Omental fat pad (tissue), 4 donors: ENCODE measurements around the gene FAM186B. TPM values are rescaled to one million over a fixed set of nuclear protein-coding genes. Genes with fewer than 3 reads are reported as not detected.

Source experiments
- ATAC-seq: fragments of 150-250 bp; one replicate; pipeline ENCODE4 v1.9.1; 2016; ENCODE audit warnings: mild to moderate bottlenecking, moderate library complexity; ENCODE audit not compliant: low FRiP score
- DNase-seq: peaks from one replicate; pipeline ENCODE4 v3.0.0-alpha.2; 2019; ENCODE audit warnings: low spot score
- total RNA-seq, 4 donors: library from RNA; depleted of rRNA; stranded (reverse); fragments of >200 nt; gene quantifications; one replicate each; pipeline ENCODE4 v1.1.0, GENCODE V29; 2016
- TF ChIP-seq, protein P1 (sequence below), 3 donors: fragments of 450-650 bp; IDR thresholded peaks; one replicate each; pipeline ENCODE4 v1.5.1; 2016 to 2017; ENCODE audit warnings: antibody characterized with exemption in 3 of 3, mild to moderate bottlenecking in 3 of 3, moderate library complexity in 2 of 3

The FAM186B gene
- total RNA-seq, 4 donors from 2014 or later: 0.25 to 0.84 (median 0.48) TPM; not detected in 1

- TF ChIP-seq, protein P1, sequence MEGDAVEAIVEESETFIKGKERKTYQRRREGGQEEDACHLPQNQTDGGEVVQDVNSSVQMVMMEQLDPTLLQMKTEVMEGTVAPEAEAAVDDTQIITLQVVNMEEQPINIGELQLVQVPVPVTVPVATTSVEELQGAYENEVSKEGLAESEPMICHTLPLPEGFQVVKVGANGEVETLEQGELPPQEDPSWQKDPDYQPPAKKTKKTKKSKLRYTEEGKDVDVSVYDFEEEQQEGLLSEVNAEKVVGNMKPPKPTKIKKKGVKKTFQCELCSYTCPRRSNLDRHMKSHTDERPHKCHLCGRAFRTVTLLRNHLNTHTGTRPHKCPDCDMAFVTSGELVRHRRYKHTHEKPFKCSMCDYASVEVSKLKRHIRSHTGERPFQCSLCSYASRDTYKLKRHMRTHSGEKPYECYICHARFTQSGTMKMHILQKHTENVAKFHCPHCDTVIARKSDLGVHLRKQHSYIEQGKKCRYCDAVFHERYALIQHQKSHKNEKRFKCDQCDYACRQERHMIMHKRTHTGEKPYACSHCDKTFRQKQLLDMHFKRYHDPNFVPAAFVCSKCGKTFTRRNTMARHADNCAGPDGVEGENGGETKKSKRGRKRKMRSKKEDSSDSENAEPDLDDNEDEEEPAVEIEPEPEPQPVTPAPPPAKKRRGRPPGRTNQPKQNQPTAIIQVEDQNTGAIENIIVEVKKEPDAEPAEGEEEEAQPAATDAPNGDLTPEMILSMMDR (IDR thresholded peaks at IDR 0.05): no peak
- DNase-seq: no peak
- no peak for ATAC-seq
Measured at GRCh38 chr12:49550693-49551252, 54.7 kb downstream of the FAM186B start.

DNA sequence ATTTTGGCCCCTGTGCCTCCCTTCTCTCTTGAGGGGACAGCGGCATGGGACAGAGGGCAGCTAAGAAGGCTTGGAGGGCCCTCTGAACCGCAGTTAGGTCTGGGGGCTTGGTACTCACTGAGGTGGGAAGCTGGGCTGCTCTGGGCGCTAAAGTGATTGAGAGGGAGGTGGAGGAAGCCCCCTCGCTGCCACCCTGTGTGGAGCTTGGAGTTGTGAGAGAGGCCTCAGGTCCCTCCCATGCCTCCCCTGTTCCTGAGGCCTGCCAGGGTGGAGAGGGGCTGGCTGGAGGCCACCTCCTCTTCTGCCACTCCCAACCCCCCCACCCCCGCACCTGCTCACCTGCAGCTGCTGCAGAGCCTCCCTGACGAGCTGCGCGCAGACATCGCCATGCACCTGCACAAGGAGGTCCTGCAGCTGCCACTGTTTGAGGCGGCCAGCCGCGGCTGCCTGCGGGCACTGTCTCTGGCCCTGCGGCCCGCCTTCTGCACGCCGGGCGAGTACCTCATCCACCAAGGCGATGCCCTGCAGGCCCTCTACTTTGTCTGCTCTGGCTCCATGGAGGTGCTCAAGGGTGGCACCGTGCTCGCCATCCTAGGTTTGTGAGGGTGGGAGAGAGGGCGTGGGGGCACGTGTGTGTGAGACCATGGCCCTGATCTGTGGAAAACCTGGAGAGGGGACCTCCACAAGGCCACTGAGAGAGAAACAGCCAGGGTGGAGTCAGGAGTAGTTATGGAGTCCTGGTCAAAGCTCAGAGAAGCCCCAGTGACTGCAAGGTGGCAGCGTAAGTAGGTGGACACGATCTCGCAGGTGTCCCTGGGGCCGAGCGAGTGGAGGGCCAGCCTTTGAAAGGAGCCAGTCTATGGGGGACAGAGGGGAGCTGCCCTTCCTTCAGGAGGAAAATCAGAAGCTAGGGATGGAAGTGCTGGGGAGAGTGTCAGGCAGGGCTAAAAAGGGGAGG lies 55.4 kb downstream of the FAM186B start:
- DNase-seq (no peak), ATAC-seq (no peak)
- TF ChIP-seq, protein P1 (IDR thresholded peaks at IDR 0.05): no peak

- ATAC-seq: no peak
- TF ChIP-seq, protein P1 (IDR thresholded peaks at IDR 0.05): no peak
- DNase-seq: no peak
Measured at GRCh38 chr12:49548822-49549648, 56.4 kb downstream of the FAM186B start.

DNA sequence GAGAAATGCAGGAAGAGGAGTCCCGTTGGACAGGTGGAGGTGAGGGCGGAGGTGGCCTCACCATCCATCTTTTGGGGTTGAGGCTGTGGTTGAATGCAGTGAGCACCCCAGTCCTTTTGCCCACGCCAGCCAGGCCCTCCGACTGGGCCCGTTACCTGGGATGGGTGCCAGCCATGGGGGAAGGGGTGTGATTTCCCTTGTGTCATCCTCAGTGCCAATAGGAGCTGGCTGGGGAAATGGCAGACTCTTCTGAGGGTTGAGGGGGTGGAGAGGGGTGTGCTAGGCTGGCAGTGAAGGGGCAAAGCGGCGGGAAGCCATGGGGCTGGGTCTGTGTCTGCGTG lies 57.0 kb downstream of the FAM186B start:
- TF ChIP-seq, protein P1 (IDR thresholded peaks at IDR 0.05): no peak
- no peak for ATAC-seq
- DNase-seq: no peak

DNA sequence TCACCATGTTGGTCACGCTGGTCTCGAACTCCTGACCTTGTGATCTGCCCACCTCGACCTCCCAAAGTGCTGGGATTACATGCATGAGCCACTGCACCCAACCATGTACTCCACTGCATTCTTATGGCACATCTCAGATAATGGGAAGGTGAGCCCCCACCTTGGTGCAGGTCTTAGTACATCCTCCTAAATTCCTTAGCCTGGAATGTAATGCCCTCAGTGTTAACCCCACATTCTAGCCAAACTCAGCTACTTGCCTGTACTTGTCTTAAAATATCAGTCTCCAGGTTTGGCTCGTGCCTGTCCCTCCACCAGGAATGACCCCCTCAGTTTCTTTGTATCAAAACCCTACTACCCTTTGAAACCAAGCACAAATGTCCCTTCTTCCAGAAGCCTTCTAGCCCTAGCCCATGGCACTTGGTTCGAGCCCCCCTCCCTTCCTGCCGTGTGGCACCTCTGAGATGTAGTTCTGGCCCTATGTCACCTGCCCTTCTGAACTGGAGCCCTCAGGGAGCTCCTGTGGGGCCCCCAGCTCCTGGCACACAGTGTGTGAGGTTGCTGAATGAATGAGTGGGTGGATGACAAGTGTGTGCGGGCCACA lies 58.2 kb downstream of the FAM186B start:
- TF ChIP-seq, protein P1 (IDR thresholded peaks at IDR 0.05): no peak
- no peak for DNase-seq
- ATAC-seq: no peak

GRCh38 chr12:49546481-49546880 lies 59.0 kb downstream of the FAM186B start:
- DNase-seq: no peak
- TF ChIP-seq, protein P1 (IDR thresholded peaks at IDR 0.05): no peak
- ATAC-seq: no peak
